ENCODE measurements around the gene FCRLB. TPM values are rescaled to one million over a fixed set of nuclear protein-coding genes. Genes with fewer than 3 reads are reported as not detected.

FCRLB gene
- total and polyA plus RNA-seq, 2 donors (not counting 3 experiments of a cell fraction or from before 2014, with no cell fraction given) = 0.62 TPM

DNA sequence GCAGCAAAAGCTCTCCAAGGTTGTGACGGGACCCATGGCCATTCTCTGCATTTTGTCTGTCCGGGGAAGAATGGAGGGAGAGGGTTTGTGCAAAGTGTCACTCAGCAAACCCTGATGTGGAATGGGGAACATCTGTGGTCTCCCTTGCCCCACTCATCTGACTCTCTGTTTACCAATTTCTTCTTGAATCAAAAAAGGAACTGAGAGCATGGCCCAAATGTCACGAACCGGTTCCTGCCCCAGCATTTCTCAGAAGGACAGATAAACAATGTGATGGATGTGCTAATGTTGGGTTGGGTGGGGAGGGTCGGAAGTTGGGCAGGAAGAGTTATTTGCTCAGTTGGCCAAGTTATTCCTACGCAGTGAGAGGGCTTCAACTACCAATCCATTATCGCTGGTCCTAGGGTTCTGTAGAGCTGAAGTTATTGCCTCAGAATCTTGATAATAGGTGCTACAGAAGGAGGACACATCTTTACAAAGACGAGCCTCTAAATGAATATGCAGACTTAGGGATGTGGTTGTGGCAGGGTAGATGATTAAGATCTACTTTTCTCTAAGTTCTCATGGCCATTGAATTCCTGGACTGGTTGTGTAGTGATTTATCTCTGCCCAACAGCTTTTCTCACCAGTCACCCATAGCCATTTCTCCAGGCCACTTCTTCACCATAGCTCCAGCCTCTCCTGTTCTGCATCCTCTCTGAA is 18.7 kb downstream of the FCRLB start:
- no peaks in the 10 kb centered on the region for H3K79me2 ChIP-seq (ENCODE audit: control insufficient read depth, insufficient read depth, low read length)
- no TSS peak for BruUV-seq (replicated peaks)
- no peak for DNase-seq (ENCODE audit: low read depth, low spot score)
- no peak overlapping the region for H2AFZ ChIP-seq (ENCODE audit: low read depth, low read length)
- no peak overlapping the region for H3K27ac ChIP-seq (ENCODE audit: insufficient read depth, low read depth, low read length)
- dilution Hi-C loops (cut with MboI; ENCODE audit: extremely low pct_ligation_motif_present, low sequenced_read_pairs) (no loop called here), intact Hi-C loops (cut with micrococcal nuclease) (loop anchor here (10.0 kb wide), 1 partner anchor 175 kb away; no protein-coding TSS in a partner anchor)
- H3K27me3 ChIP-seq (ENCODE audit: control insufficient read depth in 2 of 2, insufficient read depth in 2 of 2, low read length in 2 of 2) = no peaks in the 10 kb centered on the region
- H4K20me1 ChIP-seq (replicated peaks; ENCODE audit: control insufficient read depth, extremely low read depth, insufficient read depth, low read length) = no peaks in the 10 kb centered on the region
- H3K9ac ChIP-seq (replicated peaks; ENCODE audit: extremely low read depth, insufficient read depth, low read length) = no peak overlapping the region
- ChIA-PET POLR2A (interaction anchor here (0.5 kb wide), 1 partner anchor 209 kb away, joined by 5 read pairs; no protein-coding TSS in a partner anchor), CTCF (interaction anchor here (0.6 to 7.5 kb wide), 11 partner anchors 9 to 297 kb away, joined by 3 to 102 read pairs (median 12); partner anchors contain the start of genes DUSP12 and FCRLA)
- no peak overlapping the region for H3K4me3 ChIP-seq (replicated peaks in 1 of 3; ENCODE audit: insufficient read depth in 1 of 3, low read depth in 1 of 3, low read length in 3 of 3)
- H3K4me1 ChIP-seq (ENCODE audit: control insufficient read depth, extremely low read depth, insufficient read depth, low read length) = peaks cover 3% of the 10 kb centered on the region
- H3K4me2 ChIP-seq (ENCODE audit: insufficient read depth, low read length) = no peak overlapping the region
- TF ChIP-seq, protein P1, sequence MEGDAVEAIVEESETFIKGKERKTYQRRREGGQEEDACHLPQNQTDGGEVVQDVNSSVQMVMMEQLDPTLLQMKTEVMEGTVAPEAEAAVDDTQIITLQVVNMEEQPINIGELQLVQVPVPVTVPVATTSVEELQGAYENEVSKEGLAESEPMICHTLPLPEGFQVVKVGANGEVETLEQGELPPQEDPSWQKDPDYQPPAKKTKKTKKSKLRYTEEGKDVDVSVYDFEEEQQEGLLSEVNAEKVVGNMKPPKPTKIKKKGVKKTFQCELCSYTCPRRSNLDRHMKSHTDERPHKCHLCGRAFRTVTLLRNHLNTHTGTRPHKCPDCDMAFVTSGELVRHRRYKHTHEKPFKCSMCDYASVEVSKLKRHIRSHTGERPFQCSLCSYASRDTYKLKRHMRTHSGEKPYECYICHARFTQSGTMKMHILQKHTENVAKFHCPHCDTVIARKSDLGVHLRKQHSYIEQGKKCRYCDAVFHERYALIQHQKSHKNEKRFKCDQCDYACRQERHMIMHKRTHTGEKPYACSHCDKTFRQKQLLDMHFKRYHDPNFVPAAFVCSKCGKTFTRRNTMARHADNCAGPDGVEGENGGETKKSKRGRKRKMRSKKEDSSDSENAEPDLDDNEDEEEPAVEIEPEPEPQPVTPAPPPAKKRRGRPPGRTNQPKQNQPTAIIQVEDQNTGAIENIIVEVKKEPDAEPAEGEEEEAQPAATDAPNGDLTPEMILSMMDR (IDR thresholded peaks at IDR 0.05; ENCODE audit: extremely low read depth in 1 of 2, insufficient read depth in 1 of 2, low read depth in 1 of 2, low read length in 2 of 2) = no peak
- TF ChIP-seq EZH2 (IDR thresholded peaks at IDR 0.05; ENCODE audit: borderline replicate concordance, low read depth, low read length, severe bottlenecking) (no peak), GATA2 (IDR thresholded peaks at IDR 0.05; ENCODE audit: insufficient read depth, insufficient read length, low read depth, low read length) (no peak)
- TF ChIP-seq, protein P2, sequence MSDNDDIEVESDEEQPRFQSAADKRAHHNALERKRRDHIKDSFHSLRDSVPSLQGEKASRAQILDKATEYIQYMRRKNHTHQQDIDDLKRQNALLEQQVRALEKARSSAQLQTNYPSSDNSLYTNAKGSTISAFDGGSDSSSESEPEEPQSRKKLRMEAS (IDR thresholded peaks at IDR 0.05; ENCODE audit: insufficient read depth, insufficient read length) = no peak
- no peaks in the 10 kb centered on the region for H3K9me1 ChIP-seq (replicated peaks; ENCODE audit: control insufficient read depth, extremely low read depth, insufficient read depth, low read length)
- FAIRE-seq = no peak
- H3K9me3 ChIP-seq (replicated peaks; ENCODE audit: control insufficient read depth, insufficient read depth, low read length) = no peaks in the 10 kb centered on the region
- no peaks in the 10 kb centered on the region for H3K36me3 ChIP-seq (ENCODE audit: control insufficient read depth in 2 of 2, extremely low read depth in 1 of 2, insufficient read depth in 2 of 2, low read length in 2 of 2)

All from endothelial cell of umbilical vein (primary cell).